Urinary bladder (tissue), 4 donors: ENCODE measurements around the gene ZNF580. TPM values are rescaled to one million over a fixed set of nuclear protein-coding genes. Genes with fewer than 3 reads are reported as not detected.

Source experiments
- DNase-seq: peaks from one replicate; pipeline ENCODE4 v3.0.0-alpha.2; 2015; ENCODE audit errors: extremely low spot score
- H3K27ac ChIP-seq: one replicate; pipeline ENCODE4 v1.5.1; 2013; ENCODE audit warnings: low read depth, mild to moderate bottlenecking, moderate library complexity
- H3K36me3 ChIP-seq: one replicate; pipeline ENCODE4 v1.6.1; 2013; ENCODE audit warnings: mild to moderate bottlenecking, moderate library complexity; ENCODE audit not compliant: insufficient read depth
- H3K4me1 ChIP-seq: one replicate; pipeline ENCODE4 v1.6.1; 2013; ENCODE audit warnings: mild to moderate bottlenecking, moderate library complexity; ENCODE audit not compliant: insufficient read depth
- H3K4me3 ChIP-seq: one replicate; pipeline ENCODE4 v1.5.1; 2013; ENCODE audit warnings: low read depth, low read length
- WGBS: extraction: QIAGEN DNeasy Blood & Tissue Kit; methylation state at CpG from one replicate; pipeline ENCODE4 v1.1.7; 2013; 5-methylcytosine and 5-hydroxymethylcytosine counted together
- polyA plus RNA-seq: library from polyadenylated mRNA; stranded (reverse); fragments of 200-250 nt; gene quantifications from one replicate; pipeline ENCODE4 v1.2.3, GENCODE V29; 2013
- total RNA-seq: library from RNA; depleted of rRNA; stranded (reverse); fragments of >200 nt; gene quantifications from one replicate; pipeline ENCODE4 v1.2.3, GENCODE V29; 2014
- donor health status: healthy with polysubstance abuse.
- donor health status: healthy.

Gene ZNF580
- total and polyA plus RNA-seq, 2 donors: 4.1 to 49.0 TPM

DNA sequence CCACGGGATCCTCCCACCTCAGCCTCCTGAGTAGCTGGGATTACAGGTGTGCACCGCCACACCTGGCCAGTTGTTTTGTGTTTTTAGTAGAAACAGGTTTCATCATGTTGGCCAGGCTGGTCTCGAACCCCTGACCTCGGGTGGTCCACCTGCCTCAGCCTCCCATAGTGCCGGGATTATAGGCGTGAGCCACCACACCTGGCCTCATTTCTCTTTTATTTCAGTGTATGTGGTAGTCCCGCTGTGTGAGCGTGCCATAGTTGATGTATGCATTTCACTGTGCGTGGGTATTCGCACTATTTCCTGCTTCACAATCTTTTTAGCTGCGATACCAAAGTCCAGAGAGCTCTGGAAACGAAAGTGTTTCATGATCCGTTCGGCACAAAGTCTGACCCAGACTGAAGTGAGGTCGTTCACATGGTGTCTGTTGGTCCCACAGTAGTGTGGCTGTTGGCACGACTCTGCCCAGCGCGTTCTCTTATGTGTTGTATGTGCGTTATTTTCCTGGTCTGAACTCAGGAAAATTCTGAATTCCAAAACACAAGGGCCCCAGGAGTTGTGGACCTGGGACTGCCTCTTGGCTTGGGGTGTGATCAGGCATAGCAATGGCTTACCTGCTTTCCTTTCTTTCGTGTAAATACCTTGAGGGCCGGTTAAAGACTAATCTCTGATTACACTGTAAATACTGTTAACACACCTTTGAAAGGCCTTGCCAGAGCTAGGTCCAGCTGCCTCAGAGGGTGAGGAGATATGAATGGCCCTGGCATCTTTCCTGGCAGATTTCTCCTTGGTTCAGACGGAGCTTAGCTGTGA lies 42.9 kb downstream of the ZNF580 start:
- Histone ChIP-seq H3K4me3 (no peak overlapping the region), H3K27ac (no peak overlapping the region), H3K36me3 (no peaks in the 10 kb centered on the region), H3K4me1 (no peaks in the 10 kb centered on the region)
- 92% methylated on average over 22 of the region's 22 CpGs for WGBS
- DNase-seq: no peak

DNA sequence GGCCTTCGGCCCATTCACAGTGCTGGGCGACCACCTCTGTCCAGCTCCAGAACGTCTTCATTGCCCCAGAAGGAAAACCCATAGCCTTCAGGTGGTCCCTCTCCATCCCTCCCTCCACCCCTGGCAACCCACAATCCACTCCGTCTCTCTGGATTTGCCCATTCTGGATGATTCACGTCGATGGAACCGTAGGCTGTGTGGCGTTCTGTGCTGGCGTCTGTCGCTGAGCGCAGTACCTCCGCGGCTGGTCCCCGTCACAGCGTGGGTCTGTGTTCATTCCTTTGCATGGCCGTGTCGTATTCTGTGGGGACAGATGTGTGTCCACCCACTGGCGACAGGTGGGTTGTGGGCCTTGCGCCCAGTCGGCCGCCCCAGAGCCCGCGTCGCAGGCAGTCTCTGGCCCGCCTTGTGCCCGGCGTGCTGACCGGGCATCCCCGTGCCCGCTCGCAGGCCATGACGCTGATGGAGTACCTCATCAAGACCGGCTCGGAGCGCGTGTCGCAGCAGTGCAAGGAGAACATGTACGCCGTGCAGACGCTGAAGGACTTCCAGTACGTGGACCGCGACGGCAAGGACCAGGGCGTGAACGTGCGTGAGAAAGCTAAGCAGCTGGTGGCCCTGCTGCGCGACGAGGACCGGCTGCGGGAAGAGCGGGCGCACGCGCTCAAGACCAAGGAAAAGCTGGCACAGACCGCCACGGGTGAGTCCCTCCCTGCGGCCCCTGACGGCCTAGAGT lies 44.3 kb downstream of the ZNF580 start:
- no peak for DNase-seq
- 96% methylated on average over 60 of the region's 60 CpGs for WGBS
- Histone ChIP-seq H3K4me1 (no peaks in the 10 kb centered on the region), H3K27ac (no peak overlapping the region), H3K36me3 (peaks cover 3% of the 10 kb centered on the region), H3K4me3 (no peak overlapping the region)

DNA sequence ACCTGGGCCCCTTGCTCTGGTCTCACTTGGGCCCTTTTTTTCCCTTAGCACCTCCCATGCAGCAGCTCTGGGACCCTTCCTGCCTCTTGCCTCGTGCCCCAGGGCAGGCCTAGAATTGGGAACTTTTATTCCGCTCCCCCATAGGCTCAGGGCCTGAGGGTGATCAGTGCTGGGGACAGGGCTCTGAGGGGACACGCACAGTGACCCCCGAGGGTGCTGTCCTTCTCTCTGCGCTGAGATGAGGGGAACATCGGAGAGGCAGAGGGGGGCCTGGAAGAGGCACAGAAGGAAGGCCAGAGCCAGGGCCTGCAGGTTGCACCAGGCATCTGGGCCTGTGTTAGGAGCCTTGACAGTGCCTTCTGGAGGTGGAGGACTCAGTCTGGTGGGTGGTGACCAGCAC lies 45.0 kb downstream of the ZNF580 start:
- WGBS: 96% methylated on average over 6 of the region's 6 CpGs
- no peak overlapping the region for H3K4me3 ChIP-seq
- no peaks in the 10 kb centered on the region for H3K4me1 ChIP-seq
- no peak overlapping the region for H3K27ac ChIP-seq
- H3K36me3 ChIP-seq: peaks cover 6% of the 10 kb centered on the region
- no peak for DNase-seq

DNA sequence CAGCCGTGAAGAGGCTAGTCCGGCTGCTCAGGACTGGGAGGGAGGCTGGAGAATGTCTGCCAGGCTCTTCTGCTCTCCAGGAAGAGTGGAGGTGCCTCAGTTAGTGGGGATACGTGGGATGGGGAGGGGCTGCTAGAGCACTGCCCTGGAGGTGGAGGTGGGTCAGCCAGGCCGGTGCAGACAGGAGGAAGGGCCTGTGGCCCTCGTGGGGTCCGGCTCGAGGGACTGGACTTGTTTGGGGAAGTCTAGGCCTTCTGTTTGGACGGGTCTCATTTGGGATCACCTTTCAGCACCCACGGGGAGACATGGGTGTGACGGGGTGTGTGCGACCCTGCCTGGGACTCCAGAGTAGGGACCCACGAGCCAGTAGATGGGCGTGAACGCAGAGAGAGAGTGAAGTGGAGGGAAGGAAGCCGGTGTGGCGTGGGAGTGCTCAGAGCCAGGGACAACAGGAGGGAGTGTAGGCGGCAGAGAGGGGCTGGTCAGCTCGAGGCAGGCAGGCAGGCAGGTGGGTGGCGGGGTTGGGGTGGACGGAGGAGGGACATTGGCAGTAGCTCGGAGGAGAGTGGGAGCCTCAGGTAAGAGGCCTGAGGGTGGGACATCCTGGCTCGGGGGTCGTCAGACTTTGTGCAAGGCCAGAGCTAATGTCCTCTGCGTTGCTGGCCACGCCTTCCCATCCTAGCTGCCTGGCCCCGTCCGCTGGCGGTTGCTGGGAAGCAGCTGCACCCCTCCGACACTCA lies 45.7 kb downstream of the ZNF580 start:
- no peak overlapping the region for H3K27ac ChIP-seq
- no peak for DNase-seq
- 90% methylated on average over 29 of the region's 29 CpGs for WGBS
- no peak overlapping the region for H3K4me3 ChIP-seq
- H3K36me3 ChIP-seq: peaks cover 6% of the 10 kb centered on the region
- H3K4me1 ChIP-seq: no peaks in the 10 kb centered on the region

DNA sequence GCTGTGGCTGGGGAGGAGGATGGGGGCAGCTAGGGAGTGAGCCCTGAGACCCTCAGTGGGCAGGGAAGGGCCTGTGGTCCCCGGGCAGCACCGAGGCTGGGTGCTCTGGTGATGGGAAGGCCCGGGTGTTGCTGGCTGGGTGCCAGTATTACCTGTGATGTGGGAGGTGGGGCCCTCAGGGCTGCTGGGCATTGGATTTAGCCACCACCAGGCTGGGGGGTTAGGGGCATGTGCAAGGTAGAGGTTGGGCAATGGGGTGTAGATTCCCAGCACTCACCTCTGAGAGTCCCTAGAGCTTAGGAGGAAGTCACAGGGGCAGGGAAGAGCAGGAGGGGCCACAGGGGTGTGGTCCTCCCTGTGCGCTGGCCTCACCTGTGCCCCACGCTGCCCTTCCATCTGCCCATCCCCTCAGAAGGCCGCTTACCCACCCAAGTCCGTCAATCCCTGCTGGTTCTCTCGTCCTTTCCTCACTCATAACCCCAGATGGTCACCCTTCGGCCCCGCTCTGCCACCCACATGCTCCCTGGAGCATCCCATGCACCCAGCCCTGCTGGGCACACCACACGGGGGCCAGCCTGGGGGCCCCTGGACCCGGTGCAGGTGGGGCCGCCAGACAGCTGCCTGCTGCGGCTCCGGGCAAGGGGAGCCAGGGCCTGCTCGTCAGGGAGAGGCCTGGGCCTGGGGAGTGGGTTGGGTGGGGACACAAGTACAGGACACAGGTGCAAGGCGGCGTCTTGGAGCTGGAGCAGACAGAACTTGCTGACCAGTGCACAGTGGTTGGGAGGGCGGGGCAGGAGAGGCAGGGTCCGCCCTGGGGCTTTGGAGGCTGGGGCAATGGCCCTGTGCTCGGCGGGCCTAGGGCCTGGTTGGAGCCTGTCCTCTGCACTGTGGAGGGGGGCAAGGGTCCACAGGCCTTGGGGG lies 46.7 kb downstream of the ZNF580 start:
- no peaks in the 10 kb centered on the region for H3K4me1 ChIP-seq
- WGBS: 92% methylated on average over 22 of the region's 22 CpGs
- no peak overlapping the region for H3K4me3 ChIP-seq
- H3K36me3 ChIP-seq: peaks cover 6% of the 10 kb centered on the region
- H3K27ac ChIP-seq: no peak overlapping the region
- DNase-seq: no peak

DNA sequence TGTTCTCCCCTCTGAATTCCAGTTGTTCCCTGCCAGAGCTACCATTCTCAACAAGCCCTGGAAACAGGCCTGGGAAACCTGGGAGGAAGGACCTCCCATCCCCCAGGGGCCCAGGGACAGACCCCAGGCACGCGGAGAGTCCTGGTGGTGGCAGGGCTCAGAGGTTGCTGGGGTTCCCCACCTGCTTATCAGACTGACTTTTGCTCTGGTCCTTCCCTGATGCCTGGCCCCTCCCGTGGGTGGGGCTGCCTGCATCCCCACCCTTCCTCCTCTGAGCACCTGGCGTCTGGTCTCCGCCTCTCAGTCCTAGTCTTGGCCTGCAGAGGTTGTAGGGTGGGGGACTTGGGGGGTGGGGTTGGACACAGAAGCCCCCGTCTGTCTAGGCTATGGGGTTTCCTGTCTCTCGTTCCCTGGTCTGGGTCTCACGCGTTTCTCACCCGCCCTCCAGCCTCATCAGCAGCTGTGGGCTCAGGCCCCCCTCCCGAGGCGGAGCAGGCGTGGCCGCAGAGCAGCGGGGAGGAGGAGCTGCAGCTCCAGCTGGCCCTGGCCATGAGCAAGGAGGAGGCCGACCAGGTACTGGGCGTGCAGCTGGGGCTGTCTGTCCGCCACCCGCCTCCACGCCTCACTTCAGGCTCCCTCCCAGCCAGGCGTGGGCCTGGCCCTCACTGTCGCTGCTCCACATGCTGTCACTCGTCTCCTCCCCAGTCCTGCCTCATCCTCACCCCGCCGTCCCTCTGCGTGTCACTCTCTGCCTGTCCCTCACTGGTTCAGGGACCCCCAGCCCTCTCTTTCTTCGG lies 47.8 kb downstream of the ZNF580 start:
- WGBS: 60% methylated on average over 27 of the region's 27 CpGs
- Histone ChIP-seq H3K36me3 (peaks cover 6% of the 10 kb centered on the region), H3K27ac (no peak overlapping the region), H3K4me3 (no peak overlapping the region), H3K4me1 (no peaks in the 10 kb centered on the region)
- no peak for DNase-seq

DNA sequence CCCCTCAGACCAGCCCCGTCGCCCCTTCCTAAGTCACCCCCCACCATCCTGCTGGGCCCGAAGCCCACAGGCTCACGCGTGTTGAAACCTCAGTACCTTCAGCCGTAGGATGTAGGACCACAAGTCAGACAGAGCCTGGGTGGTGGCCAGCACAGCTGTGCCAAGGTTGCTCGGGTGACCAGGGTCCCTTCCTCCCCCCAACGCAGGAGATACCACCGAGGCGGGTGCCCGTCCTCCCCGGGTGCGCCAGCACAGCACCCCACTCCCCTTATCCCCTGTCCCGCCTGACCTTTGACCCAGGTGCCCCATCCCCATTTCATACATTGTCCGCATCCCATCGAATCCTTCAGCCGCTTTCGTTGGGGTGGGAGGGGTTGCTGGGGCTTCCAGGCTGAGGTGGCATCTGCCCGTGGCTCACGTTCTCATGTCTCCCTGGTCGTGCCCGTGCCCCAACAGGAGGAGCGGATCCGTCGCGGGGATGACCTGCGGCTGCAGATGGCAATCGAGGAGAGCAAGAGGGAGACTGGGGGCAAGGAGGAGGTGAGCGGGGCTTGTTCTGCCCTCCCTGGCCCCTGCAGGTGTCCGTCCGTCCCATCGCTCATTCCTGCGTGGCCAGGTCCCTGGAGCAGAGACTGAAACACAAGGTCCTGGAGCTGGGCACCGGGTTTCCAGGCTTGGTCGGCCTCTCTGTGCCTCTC lies 48.8 kb downstream of the ZNF580 start:
- H3K27ac ChIP-seq: no peak overlapping the region
- WGBS: 92% methylated on average over 35 of the region's 35 CpGs
- H3K36me3 ChIP-seq: peaks cover 7% of the 10 kb centered on the region
- no peak for DNase-seq
- no peaks in the 10 kb centered on the region for H3K4me1 ChIP-seq
- H3K4me3 ChIP-seq: no peak overlapping the region

DNA sequence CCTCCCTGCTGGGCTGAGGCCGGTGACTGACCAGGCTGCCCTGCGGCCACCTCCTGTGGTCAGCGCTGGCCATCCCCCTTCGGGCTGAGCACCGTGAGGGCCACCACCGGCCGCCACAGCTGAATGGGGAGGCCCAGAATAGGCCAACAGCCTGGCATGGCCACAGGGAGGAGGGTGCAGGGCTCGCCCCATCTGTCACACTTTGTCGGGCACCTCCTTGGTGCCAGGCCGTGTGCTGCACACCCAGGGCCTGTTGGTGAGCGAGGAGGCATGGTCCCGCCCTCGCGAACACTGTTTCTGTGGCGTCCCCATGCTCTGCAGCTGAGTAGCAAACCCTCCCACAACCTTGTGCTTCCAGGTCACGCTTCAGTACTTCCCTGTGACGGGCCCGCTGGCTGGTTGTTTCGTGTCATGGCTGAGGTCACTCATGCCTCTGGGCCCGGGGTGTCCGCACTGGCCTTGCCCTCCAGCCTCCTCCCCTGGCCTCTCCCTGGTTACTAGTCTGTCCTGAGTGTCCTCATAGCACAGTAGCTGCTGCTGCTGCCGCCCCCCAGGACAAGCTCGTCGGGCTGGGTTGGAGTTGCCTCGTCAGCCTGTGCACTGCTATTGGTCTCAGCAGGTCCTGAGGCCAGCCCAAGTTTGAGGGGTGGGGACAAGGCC lies 49.4 kb downstream of the ZNF580 start:
- Histone ChIP-seq H3K27ac (no peak overlapping the region), H3K4me1 (no peaks in the 10 kb centered on the region), H3K36me3 (peaks cover 9% of the 10 kb centered on the region), H3K4me3 (no peak overlapping the region)
- no peak for DNase-seq
- WGBS: 94% methylated on average over 25 of the region's 25 CpGs

DNA sequence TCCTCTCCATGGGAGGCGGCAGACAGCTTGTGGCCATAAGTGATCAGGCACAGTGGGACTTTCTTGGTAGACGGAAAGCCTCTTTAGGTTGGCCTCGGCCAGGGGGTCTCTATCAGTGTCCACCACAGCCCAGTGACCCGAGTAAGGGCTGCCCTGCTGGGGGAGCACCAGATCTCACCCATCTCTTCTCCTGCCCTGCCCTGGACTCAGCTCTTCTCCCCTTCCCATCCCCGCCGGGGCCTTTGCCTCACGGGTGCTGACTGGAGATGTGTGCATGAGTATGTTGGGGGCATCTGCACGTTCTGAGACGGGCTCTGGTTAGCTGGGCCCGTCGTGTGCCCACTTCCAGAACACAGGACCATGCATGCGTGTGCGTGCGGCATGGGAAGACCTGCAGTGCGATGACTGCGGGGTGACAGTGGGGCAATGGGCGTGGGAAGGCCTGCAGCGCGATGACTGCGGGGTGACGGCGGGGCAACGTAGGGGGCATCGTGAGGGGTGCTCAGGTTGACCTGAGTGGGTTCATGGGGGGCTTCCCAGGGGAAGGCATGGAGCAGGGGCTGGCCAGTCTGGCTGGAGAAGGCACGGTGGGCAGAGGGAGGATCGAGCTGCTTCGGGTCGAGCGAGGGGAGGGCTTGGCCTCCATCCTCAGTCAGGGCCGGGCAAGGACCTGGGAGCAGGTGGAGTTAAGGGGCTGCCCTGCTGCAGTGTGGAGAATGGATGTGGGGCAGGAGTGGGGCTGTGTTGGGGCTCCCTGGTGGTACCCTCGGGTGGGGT lies 50.2 kb downstream of the ZNF580 start:
- peaks cover 9% of the 10 kb centered on the region for H3K36me3 ChIP-seq
- no peak overlapping the region for H3K27ac ChIP-seq
- no peak overlapping the region for H3K4me3 ChIP-seq
- H3K4me1 ChIP-seq: no peaks in the 10 kb centered on the region
- DNase-seq: no peak
- WGBS: 91% methylated on average over 31 of the region's 31 CpGs

DNA sequence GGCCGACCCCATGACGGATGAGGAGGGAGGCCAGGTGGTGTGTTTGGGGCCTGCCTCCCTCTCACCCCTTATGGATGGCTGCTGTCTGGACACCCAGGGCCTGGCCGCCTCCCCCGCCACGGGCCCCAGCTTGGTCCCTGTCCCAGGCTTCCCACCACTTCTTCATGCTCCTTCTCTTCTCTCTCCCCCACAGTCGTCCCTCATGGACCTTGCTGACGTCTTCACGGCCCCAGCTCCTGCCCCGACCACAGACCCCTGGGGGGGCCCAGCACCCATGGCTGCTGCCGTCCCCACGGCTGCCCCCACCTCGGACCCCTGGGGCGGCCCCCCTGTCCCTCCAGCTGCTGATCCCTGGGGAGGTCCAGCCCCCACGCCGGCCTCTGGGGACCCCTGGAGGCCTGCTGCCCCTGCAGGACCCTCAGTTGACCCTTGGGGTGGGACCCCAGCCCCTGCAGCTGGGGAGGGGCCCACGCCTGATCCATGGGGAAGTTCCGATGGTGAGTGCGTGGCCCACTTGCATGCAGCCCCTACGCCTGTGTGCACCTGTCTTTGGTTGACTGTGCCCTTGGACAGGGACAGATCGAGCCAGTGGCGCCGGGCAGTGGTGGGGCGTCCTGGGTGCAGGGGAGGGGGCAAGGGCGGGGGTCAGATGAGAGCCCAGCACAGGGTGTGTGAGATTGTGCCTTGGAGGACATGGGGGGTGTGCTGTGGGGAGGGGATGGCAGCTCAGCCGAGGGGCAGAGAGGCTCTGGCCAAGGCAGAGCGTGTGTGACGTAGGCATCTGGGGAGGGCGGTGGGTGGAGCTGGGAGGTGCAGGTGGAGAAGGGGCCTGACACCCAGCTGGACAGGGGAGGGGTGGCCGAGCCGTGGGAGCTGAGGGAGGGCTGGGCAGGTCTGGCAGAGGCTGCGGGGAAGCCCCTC lies 51.0 kb downstream of the ZNF580 start:
- H3K4me3 ChIP-seq: no peak overlapping the region
- WGBS: 93% methylated on average over 31 of the region's 31 CpGs
- no peak overlapping the region for H3K27ac ChIP-seq
- H3K36me3 ChIP-seq: peaks cover 9% of the 10 kb centered on the region
- no peak for DNase-seq
- no peaks in the 10 kb centered on the region for H3K4me1 ChIP-seq
